Right atrium auricular region (tissue), 2 donors: Measurements from ENCODE around the gene DIP2B. TPM values are rescaled to one million over a fixed set of nuclear protein-coding genes. Genes with fewer than 3 reads are reported as not detected.

Experiments
- DNase-seq: peaks from one replicate; pipeline ENCODE4 v3.0.0-alpha.2; 2019; ENCODE audit warnings: low spot score
- H3K27ac ChIP-seq, 2 donors: fragments of 200-600 bp; sonication (generic); 1 replicate in 1 of 2; 2 replicates in 1 of 2; pipeline ENCODE4 v1.5.1; 2016 to 2019
- H3K27me3 ChIP-seq, 2 donors: fragments of 200-600 bp; sonication (generic); one replicate each; pipeline versions ENCODE4 v1.5.1 to v1.6.0; 2017 to 2019
- H3K36me3 ChIP-seq: fragments of 200-600 bp; sonication (generic); one replicate; pipeline ENCODE4 v1.5.1; 2016
- H3K4me1 ChIP-seq, 2 donors: fragments of 200-600 bp; sonication (generic); one replicate each; pipeline versions ENCODE4 v1.5.1 to v1.6.0; 2017 to 2019
- H3K4me3 ChIP-seq, 2 donors: fragments of 200-600 bp; sonication (generic); 1 replicate in 1 of 2; 2 replicates in 1 of 2; pipeline ENCODE4 v1.5.1; 2017 to 2019; ENCODE audit warnings: mild to moderate bottlenecking in 1 of 2, moderate library complexity in 1 of 2
- H3K9me3 ChIP-seq, 2 donors: fragments of 200-600 bp; sonication (generic); one replicate each; pipeline ENCODE4 v1.5.1; 2019
- CTCF ChIP-seq, 2 donors: fragments of 200-600 bp; sonication (generic); IDR thresholded peaks; one replicate each; pipeline ENCODE4 v1.5.1; 2019; ENCODE audit warnings: antibody characterized with exemption in 2 of 2
- total RNA-seq, 2 donors: library from RNA; depleted of rRNA; stranded (reverse); fragments of >200 nt; gene quantifications; one replicate each; pipeline ENCODE4 v1.1.0, GENCODE V29; 2016

The DIP2B gene
- total RNA-seq, 2 donors from 2014 or later = 11.6 to 15.2 TPM

- TF ChIP-seq CTCF (IDR thresholded peaks at IDR 0.05) = no peak
- Histone ChIP-seq H3K27me3 (no peaks in the 10 kb centered on the region), H3K9me3 (no peaks in the 10 kb centered on the region), H3K4me3 (no peak overlapping the region), H3K27ac (no peak overlapping the region), H3K36me3 (peaks cover 5% of the 10 kb centered on the region), H3K4me1 (no peaks in the 10 kb centered on the region)
- no peak for DNase-seq
These were observed 156.7 kb downstream of the DIP2B start for GRCh38 chr12:50661300-50662115.

- no peaks in the 10 kb centered on the region for H3K4me1 ChIP-seq
- H3K9me3 ChIP-seq = no peaks in the 10 kb centered on the region
- no peak overlapping the region for H3K4me3 ChIP-seq
- TF ChIP-seq CTCF (IDR thresholded peaks at IDR 0.05) = no peak
- no peaks in the 10 kb centered on the region for H3K27me3 ChIP-seq
- H3K36me3 ChIP-seq = peaks cover 5% of the 10 kb centered on the region
- no peak for DNase-seq
- H3K27ac ChIP-seq = no peak overlapping the region
These were observed 157.3 kb downstream of the DIP2B start for GRCh38 chr12:50662116-50662510.

GRCh38 chr12:50665170-50665569, 160.4 kb downstream of the DIP2B start:
- DNase-seq = no peak
- peaks cover 4% of the 10 kb centered on the region for H3K36me3 ChIP-seq

GRCh38 chr12:50665609-50666008, 160.8 kb downstream of the DIP2B start:
- Histone ChIP-seq H3K27me3 (no peaks in the 10 kb centered on the region), H3K27ac (no peak overlapping the region), H3K4me3 (no peak overlapping the region), H3K4me1 (no peaks in the 10 kb centered on the region), H3K36me3 (peaks cover under 1% of the 10 kb centered on the region), H3K9me3 (no peaks in the 10 kb centered on the region)
- TF ChIP-seq CTCF (IDR thresholded peaks at IDR 0.05) = no peak
- DNase-seq = no peak

More at GRCh38 chr12:50665170-50665569, 160.4 kb downstream of the DIP2B start:
- Histone ChIP-seq H3K4me1 (no peaks in the 10 kb centered on the region), H3K9me3 (no peaks in the 10 kb centered on the region), H3K27me3 (no peaks in the 10 kb centered on the region), H3K4me3 (no peak overlapping the region), H3K27ac (no peak overlapping the region)
- TF ChIP-seq CTCF (IDR thresholded peaks at IDR 0.05) = no peak

GRCh38 chr12:50666023-50666422, 161.2 kb downstream of the DIP2B start:
- Histone ChIP-seq H3K4me3 (no peak overlapping the region), H3K4me1 (no peaks in the 10 kb centered on the region), H3K27me3 (no peaks in the 10 kb centered on the region), H3K36me3 (no peaks in the 10 kb centered on the region), H3K9me3 (no peaks in the 10 kb centered on the region), H3K27ac (no peak overlapping the region)
- no peak for TF ChIP-seq CTCF (IDR thresholded peaks at IDR 0.05)
- DNase-seq = no peak

GRCh38 chr12:50672158-50672557, 167.4 kb downstream of the DIP2B start:
- Histone ChIP-seq H3K4me1 (no peaks in the 10 kb centered on the region), H3K27ac (no peak overlapping the region), H3K4me3 (no peak overlapping the region), H3K27me3 (no peaks in the 10 kb centered on the region), H3K9me3 (no peaks in the 10 kb centered on the region), H3K36me3 (peaks cover 15% of the 10 kb centered on the region)
- DNase-seq = no peak
- no peak for TF ChIP-seq CTCF (IDR thresholded peaks at IDR 0.05)
